ENCODE data around the gene TPD52L1.
"Not testable (repeated sequence)": the region's sequence is repeated elsewhere in the genome, so short reads cannot be mapped to it uniquely, and the experiment has no call there.

The TPD52L1 gene, protein sequence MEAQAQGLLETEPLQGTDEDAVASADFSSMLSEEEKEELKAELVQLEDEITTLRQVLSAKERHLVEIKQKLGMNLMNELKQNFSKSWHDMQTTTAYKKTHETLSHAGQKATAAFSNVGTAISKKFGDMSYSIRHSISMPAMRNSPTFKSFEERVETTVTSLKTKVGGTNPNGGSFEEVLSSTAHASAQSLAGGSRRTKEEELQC

DNA sequence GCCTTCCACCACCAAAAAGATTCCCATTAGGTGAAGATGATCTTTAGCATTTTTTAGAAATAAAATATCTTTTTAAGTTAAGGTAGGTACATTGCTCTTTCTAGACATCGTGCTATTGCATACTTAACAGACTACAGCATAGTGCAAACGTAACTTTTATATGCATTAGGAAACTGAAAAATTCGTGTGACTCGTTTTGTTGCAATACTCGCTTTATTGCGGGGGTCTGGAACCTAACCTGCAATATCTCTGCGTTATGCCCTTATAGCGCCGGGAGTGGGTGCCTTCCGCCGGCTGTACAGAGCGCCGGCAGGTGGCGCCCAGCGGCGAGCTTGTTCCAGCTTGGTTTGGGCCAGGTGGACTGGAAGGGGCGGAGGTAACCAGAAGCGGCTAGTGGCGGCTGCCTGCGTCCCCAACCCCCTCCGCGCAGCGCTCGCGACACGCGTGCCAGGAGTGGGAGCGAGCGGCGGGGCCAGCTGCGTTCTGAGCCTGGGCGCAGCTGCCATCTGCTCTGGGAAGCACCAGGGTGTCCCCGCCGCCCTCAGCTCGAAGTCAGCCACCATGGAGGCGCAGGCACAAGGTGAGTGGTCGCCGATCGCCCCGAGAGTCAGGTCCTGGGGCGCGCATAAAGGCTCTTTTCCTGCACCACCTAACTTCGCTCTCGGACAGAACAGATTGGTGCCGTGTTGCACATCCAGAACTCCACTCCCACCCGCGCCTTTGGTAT lies at the start of gene TPD52L1:
Gene TPD52L1, plus strand, starts transcription at position 383 of the 727 bp plus-strand sequence. Its CDS starts 179 bp downstream, at position 562.
- DNase-seq = peak; percentile 70

DNA sequence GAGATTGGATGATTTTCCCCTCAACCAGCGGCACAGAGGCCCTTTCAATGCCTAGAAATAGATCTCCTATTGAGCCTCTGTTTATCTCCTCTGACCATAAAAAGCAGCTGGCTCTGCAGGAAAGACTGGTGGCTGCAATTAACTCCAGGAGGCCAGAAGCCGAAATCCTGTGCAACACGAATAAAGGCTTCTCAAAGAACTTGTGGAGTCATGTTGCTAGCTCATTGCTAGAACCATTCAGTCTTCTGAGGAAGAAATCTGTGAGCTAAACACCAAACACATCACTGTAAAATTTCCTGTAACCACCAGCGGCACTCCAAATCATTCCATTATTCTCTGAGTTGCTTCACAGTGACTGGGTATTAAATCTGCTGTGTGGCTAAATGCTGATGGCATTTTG lies 49.1 kb upstream of the TPD52L1 start:
- DNase-seq = no peak

DNA sequence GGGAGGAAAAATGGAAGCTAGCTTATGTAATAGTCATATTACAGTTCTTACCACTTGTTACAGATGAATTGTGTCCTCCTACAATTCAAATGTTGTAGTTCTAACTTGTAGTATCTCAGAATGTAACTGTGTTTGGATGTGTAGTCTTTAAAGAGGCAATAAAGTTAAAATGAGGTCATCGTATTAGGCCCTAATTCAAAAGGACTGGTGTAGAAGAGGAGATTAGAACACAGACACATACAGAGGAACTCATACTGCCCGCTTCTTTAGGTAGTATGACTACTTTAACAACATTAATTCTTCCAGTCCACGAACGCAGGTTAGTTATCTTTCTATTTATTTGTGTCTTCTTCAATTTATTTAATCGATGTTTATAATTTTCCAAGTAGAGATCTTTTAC lies 46.5 kb upstream of the TPD52L1 start:
- no peak for DNase-seq

DNA sequence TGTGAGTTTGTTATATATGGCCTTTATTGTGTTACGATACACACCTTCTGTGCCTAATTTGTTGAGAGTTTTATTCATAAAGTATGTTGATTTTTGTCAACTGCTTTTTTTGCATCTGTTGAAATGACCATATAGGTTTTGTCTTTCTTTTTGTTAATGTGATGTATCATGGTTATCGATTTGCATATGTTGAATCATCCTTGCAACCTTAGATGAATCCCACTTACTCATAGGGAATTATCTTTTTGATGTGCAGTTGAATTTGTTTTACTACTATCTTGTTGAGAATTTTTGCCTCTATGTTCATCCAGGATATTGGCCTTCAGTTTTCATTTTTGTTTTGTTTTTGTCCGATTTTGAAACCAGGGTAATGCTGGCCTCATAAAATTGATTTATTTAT lies 45.7 kb upstream of the TPD52L1 start:
- DNase-seq = no peak

DNA sequence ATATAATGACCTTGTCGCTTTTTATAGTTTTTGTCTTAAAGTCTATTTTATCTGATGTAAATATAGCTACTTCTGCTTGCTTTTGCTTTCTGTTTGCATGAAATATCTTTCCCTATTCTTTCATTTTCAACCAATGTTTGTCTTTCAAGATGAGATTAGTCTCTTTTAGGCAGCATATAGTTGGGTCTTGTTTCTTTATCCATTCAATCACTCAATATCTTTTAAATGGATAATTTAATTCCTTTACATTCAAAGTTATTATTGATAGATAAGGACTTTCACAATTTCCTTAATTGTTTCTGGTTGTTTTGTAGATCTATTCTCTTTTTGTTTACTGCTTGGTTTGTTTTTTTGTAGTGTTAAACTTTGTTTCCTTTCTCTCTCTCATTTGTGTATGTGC lies 43.5 kb upstream of the TPD52L1 start:
- no peak for DNase-seq

DNA sequence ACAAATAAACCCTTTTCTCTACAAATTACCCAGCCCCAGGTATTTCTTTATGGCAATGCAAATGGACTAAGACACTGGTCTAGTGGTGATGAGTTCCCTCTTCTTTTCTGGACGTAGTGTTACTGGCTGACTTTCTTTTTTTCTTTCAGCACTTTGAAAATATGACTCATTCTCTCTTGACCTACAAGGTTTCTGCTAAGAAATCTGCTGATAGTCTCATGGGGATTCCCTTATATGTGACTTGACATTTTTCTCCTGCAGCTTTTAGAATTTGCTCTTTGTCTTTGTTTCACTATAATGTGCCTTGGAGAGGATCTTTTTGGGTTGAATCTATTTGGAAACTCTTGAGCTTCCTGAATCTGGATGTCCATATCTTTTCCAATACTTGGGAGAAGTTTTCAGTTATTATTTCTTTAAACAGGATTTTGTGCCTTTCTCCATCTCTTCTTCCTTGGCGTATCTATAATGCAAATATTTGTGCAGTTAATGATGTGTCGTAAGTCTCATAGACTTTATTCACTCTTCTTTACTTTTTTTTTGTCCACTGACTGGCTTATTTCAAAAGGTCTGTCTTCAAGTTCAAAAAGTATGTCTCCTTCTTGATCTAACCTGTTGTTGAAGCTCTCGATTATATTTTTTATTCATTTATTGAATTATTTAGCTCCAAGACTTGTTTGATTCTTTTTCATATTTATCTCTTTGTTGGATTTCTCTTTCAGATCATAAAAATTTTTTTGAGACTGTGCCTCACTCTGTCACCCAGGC lies 42.2 kb upstream of the TPD52L1 start:
- no peak for DNase-seq

DNA sequence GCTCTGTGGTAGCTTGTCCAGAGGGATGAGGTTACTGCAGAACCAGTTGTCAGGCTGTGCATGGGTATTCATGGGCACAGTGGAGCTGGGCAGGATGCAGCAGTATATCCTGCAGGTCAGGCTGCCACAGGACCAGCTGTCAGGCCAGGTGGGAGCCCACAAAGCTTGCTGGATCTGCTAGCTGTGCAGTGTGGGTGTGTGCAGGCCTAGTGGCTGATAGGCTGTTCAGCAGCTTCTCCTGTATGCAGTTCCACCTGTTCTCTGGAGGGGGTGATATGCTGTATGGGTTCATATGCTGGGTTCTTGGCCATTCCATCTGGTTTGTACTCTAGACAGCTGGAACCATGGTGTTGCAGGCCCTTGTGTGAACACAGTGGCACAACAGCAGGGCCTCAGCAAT lies 40.6 kb upstream of the TPD52L1 start:
- DNase-seq = no peak

DNA sequence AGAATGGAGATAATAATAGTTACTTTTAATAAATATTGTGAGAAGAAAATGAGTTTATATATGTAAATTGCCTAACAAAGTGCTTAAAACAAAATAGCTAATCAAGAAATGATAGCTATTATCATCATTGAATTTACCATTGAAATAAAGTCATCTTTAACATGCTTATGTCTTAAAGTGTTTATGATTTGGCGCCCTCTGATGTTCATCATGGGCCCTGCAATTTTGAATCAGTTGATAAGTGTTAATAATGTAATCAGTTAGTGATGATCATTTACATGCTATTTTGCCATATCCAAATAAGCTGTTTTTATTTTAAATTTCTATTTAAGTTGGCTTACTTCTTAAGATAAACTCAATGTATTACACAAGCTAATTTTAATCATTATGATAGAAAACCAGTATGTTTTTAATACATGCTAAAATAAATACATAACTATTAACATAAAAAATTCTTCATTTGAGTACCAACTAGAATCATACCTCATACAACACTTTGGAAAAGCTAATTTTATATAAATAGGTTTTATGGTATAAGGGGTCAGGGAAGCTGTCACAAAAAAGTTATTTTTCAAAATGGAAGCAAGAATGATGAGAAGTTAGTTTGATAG lies 39.2 kb upstream of the TPD52L1 start:
- DNase-seq = peak; percentile 46

DNA sequence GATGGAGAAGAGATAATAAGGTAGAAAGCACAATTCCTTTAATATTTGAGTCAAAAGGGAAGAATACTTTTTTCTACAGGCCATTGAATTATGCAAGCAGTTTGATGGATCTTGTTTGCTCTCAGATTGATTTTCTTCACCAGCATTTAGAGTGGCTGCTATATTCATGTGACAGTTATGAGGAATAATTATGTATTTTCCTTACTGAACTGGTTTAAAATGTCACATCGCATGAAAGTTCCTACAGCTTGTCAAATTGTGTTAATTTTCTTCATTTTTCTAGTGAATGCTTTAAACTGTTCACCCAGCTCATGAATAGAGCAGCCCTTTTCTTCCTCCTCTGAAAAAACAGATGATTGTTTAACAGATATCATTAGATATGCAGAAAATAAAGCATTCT lies 37.4 kb upstream of the TPD52L1 start:
- DNase-seq = no peak

DNA sequence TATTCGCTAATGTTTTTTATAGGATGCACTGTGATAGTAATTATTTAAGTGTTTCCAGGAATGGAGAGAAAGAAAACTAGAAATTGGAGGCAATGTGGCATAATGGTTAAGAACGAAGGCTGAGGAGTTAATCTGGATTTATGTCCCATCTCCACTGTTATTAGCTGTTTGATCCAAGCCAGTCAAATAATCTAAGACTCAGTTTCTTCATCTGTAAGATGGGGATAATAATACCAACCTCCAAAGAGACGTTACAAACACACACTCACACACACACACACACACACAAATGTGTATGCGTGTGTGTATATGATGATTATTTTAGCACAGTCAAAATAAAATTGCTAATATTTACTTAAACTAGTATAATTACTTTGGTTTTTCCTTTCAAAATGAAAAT lies 36.9 kb upstream of the TPD52L1 start:
- no peak for DNase-seq

DNA sequence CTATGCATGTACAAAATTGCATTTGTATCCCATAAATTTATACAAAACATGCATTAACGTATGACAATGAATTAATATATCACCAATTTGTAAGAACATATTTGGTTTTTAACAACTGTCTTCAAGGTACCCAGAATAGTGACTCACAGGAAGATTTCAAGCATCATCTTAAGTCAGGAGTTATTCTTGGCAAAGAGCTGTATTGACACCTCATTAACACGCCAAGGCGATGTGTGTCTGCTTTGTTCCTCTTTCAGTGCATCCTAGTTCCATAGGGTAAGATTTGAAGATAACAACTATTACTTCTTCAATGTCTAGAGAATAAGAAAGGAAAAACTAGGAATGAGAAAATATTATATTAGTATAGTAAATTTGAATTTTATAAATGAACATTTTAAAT lies 35.8 kb upstream of the TPD52L1 start:
- DNase-seq = no peak

DNA sequence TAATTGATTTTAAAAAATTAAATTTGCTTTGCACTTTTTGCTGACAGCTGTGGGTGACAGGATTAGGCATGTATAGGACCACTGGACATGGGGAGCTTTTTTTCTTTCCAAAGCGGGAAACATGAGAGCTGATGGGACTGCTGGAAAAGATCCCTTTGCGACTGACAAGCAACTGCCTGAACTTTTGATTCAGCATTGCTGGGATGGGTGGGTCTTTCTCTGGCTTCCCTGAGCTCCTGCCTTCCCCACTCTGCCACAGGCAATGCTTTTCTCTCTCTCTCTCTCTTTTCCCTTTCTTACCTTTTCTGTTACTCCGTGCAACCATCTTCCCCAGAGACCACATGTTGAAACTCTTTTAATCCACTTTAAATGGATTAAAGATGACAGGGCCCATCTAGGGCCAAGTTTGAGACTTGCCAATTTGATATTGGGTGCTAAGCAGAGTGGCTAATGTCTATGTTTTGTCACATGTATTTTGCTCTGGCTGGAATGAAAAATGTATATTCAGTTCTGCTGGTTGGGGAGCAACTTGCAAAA lies 33.5 kb upstream of the TPD52L1 start:
- no peak for DNase-seq

DNA sequence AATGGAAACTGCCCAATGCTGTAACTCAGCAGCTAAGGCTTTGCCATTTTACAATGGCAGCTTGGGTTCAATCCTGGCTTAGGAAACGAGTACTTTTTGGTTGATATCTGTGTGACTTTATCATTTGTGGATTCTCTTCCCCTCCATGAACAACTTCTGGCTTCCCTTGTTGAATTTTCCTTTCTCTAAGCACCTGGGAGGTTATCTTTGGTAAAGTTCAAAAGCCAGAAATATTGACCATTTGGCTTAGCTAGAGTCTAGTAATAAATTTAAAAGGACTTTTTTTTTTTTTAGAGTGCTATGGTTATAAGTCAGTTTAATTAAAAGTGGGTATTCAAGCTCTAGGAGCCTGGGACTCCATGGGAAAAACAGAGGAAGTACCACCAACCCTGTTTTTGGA lies 31.7 kb upstream of the TPD52L1 start:
- no peak for DNase-seq

DNA sequence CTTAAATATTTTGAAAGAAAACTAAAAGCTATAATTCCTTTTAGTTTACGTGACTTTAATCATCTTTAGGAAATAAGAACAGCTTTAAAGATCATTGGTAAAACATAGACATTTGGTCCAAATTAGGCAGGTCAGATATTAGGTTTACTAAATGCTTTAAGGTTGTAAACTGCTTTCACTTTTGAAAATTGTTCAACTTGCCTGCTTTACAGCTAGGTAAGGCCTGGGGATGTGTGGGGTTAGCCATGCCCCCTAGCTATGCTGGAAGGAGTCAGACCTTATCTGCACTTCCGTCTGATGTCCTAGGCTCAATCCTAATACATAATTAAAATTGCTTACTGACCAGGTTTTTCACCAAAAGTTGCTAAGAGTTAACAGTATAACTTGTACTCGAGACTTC lies 30.5 kb upstream of the TPD52L1 start:
- no peak for DNase-seq

DNA sequence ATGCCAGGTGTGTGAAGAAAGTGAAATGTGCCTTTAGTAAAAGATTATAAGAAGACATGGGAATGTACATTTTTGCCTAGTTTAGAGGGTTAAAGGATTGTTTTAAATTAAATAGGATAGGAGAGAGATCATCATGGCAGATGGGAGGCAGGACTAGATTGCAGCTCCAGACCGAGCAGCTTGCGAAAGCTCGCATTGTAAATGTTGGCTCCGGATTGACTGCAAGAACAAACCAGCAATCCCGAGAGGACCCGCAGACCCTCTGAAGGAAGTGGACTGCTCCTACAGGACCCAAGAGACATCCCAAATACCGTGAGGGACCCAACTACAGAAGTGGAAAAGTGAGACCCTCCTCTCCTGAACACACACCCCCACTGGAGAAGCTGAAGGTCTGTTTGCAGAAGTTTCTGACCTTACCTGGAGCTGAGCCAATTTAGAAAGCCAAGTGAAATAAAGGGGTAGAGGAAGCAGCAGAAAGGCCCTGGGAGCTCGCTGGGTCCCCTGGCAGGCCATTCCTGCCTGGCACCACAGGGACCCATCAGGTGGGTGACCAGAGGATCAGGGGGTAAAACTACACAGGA lies 30.0 kb upstream of the TPD52L1 start:
- no peak for DNase-seq

DNA sequence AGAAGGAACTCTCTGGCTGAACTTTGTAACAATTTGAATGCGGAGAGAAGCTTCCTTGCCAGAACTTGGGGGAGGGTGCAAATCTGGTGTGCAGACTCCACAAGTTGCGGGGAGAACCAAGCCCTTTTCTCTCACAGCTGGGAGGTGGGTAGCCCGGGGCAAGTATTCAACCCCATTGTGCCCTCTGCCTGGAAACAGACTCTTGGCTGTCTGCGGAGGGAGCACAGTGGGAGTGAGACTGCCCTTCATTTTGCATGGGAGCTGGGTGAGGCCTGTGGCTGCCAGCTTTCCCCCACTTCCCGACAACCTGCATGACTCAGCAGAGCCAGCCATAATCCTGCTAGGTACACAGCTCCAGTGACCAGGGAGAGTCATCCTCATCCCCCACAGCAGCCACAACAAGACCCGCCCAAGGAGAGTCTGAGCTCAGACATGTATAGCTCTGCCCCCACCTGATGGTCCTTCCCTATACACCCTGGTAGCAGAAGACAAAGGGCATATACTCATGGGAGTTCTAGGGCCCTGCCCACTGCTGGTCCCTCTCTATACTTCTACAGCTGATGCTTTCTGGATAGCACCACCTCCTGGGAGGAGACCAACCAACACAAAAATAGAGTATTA lies 29.4 kb upstream of the TPD52L1 start:
- no peak for DNase-seq

DNA sequence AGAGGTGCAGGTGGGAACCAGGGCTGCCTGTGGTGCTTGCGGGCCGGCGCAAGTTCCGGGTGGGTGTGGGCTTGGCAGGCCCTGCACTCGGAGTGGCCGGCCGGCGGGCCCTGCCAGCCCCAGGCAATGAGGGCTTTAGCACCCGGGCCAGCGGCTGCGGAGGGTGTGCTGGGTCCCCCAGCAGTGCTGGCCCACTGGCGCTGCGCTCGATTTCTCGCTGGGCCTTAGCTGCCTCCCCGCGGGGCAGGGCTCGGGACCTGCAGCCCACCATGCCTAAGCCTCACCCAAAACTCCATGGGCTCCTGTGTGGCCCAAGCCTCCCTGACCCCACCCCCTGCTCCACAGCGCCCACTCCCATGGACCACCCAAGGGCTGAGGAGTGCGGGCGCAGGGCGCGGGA lies 27.7 kb upstream of the TPD52L1 start:
- not testable (repeated sequence) for DNase-seq

DNA sequence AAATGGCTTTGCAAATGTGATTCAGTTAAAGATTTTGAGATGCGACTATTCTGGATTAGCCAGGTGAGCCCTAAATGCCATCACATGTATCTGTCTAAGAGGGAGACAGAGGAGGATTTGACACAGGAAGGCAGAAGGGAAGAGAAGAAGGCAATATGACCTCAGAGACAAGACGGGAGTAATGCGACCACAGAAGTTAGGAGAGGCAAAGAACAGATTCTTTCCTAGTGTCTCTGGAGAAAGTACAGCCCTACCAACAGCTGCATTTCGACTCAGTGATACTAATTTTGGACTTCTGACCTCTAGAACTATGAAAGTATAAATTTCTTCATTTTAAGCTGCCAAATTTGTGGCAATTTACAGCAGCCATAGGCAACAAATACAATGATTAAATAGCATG lies 24.2 kb upstream of the TPD52L1 start:
- no peak for DNase-seq

DNA sequence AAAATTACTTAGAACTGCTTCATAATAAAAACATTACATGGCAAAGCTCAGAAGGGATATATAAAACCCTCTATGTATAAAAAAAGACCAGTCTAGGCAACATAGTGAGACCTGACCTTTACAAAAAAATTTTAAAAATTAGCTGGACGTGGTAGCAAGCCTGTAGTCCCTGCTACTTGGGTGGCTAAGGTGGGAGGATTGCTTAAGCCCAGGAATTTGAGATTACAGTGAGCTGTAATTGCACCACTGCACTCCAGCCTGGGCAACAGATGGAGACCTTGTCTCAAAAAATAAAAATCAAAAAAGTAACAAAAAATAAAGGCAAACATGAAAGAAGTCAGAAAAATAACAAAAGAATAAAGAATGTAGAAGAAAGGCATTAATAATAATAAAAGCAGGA lies 21.5 kb upstream of the TPD52L1 start:
- DNase-seq = no peak

DNA sequence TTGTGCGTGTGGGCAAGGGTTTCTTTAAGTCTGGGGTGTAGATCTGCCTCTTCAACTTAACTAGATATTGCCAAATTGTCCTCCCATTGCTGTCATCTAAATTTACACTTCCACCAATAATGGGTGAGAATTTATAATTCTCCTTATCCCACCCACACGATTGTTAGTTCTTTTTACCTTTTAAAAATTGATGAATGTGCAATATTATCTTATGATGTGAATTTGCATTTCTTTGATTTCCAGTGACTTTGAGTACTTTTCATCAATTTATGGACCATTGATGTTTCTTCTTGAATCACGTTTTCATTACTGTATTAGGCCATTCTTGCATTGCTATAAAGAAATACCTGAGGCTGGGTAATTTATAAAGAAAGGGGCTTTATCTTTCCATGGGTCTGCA lies 17.2 kb upstream of the TPD52L1 start:
- no peak for DNase-seq

DNA sequence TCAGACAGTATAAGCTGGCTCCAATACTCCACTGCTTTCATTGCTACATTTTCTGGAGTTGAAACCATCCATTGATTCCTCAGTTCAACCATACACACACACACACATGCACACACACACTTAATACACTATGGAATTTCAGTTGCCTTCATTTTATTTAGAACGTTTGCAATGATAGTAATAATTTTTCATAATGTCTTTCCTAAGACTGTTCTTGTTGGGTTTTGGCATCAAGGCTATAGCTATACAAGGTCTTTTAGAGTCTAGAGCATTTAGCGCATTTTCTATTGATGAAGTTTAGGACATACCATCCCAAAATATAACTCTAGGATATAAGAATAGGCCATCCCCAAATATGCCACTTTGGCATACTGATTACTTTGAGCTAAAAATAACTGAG lies 15.5 kb upstream of the TPD52L1 start:
- DNase-seq = no peak

DNA sequence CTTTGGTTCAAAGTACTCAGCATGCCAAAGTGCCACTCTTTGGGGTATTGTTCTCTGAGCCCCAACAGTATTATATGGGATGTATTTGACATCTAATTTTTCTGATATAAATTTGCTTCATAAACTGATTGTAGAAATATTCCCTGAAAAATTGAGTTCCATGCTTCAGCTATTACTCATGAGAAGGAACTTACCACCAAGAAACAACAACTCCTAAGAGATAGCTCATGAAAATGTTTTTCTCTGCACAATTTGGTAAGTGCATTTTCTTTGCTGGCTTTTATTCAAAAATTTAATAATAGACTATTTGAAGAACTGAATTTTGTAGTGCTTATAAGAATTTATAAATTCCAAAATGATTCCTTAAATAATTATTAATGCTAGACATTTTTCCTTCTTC lies 12.8 kb upstream of the TPD52L1 start:
- DNase-seq = no peak

DNA sequence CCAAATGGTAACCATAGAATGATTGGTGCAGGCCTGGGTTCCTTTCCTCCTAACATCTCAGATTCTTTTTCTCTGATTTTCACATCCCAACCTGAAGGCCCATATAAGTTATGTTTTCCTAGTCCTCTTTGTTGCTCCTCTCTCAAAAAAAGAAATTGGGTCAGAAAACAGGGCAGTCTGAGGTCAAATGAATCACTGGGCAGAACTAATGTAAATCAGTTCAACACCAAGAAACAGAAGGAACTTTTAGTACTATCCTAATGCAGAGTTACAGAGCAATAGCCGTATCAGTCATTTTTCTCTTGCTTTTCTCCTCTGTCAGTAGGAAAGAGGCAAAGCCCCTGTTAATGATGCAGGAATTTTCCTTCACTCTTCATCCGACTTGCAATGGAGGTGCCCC lies 11.0 kb upstream of the TPD52L1 start:
- DNase-seq = no peak
